Karpas-422 (cell line): ENCODE measurements around the gene GUCA2A. TPM values are rescaled to one million over a fixed set of nuclear protein-coding genes. Genes with fewer than 3 reads are reported as not detected.

Experiments used
- DNase-seq: peaks from one replicate; pipeline ENCODE4 v3.0.0-alpha.2; 2015
- H2AFZ ChIP-seq: fragments of 200-600 bp; sonication (generic); 2 replicates; pipeline ENCODE4 v1.6.1; 2014; ENCODE audit warnings: antibody characterized with exemption, low read length, mixed read lengths
- H3K27ac ChIP-seq: fragments of 200-600 bp; sonication (generic); 2 replicates; pipeline ENCODE4 v1.5.1; 2014; ENCODE audit warnings: mild to moderate bottlenecking, low read length, moderate library complexity
- H3K27me3 ChIP-seq: fragments of 200-600 bp; sonication (generic); 2 replicates; pipeline ENCODE4 v1.6.1; 2014; ENCODE audit warnings: low read length, mixed read lengths
- H3K36me3 ChIP-seq: fragments of 200-600 bp; sonication (generic); 2 replicates; pipeline ENCODE4 v1.6.1; 2014; ENCODE audit warnings: low read length, mixed read lengths; ENCODE audit not compliant: insufficient read depth
- H3K4me1 ChIP-seq: fragments of 200-600 bp; sonication (generic); 2 replicates; pipeline ENCODE4 v1.6.1; 2014; ENCODE audit warnings: mild to moderate bottlenecking, low read length, mixed read lengths
- H3K4me2 ChIP-seq: fragments of 200-600 bp; sonication (generic); 2 replicates; pipeline ENCODE4 v1.6.1; 2014; ENCODE audit warnings: low read length, low read depth, mild to moderate bottlenecking; ENCODE audit not compliant: poor library complexity, severe bottlenecking
- H3K4me3 ChIP-seq: fragments of 200-600 bp; sonication (generic); 2 replicates; pipeline ENCODE4 v1.5.1; 2014; ENCODE audit warnings: mild to moderate bottlenecking, antibody characterized with exemption, low read length, mixed read lengths
- H3K79me2 ChIP-seq: fragments of 200-600 bp; sonication (generic); 2 replicates; pipeline ENCODE4 v1.6.1; 2014; ENCODE audit warnings: mild to moderate bottlenecking, low read length, mixed read lengths
- H3K9ac ChIP-seq: fragments of 200-600 bp; sonication (generic); 2 replicates; pipeline ENCODE4 v1.6.0; 2014; ENCODE audit warnings: low read length
- H3K9me2 ChIP-seq: fragments of 200-600 bp; sonication (generic), shearing (Covaris generic); replicated peaks from 2 replicates; pipeline ENCODE4 v1.6.0; 2014; ENCODE audit warnings: mild to moderate bottlenecking, low read length, moderate library complexity; ENCODE audit not compliant: insufficient read depth
- H3K9me3 ChIP-seq: fragments of 300-700, 200-600 bp; sonication (generic); 2 replicates; pipeline ENCODE4 v1.6.1; 2014; ENCODE audit warnings: low read length, mixed read lengths
- H4K20me1 ChIP-seq: fragments of 200-600 bp; sonication (generic); 2 replicates; pipeline ENCODE4 v1.6.1; 2014; ENCODE audit warnings: mild to moderate bottlenecking, antibody characterized with exemption, low read length, low read depth; ENCODE audit not compliant: insufficient read depth
- total RNA-seq: library from RNA; depleted of rRNA; stranded (reverse); fragments of >200 nt; shearing (Covaris generic); gene quantifications from 2 replicates; pipeline ENCODE4 v1.2.3, GENCODE V29; 2014; ENCODE audit warnings: low replicate concordance

The GUCA2A gene
- total RNA-seq, 1 experiment from 2014 or later, result not detected

DNA sequence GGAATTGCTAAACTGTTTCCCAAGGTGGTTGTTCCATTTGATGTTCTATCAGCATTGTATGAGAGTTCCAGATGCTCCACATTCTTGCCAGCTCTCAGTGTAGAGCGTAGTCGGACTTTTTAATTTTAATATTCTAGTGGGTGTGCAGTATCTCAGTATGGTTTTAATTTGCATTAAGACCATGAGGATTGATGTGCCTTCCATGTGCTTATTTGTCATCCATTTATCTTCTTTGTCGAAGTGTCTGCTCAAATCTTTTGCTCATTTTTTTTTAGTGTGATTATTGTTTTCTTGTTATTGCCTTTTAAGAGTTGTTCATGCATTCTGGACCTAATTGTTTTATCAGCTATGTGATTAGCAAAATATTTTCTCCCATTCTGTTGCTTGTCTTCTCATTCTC lies 25.1 kb downstream of the GUCA2A start:
- peaks cover 3% of the 10 kb centered on the region; the same call in 1 of the 2 replicates for H3K4me1 ChIP-seq
- no peak overlapping the region for H3K9ac ChIP-seq
- no peaks in the 10 kb centered on the region for H3K36me3 ChIP-seq
- H4K20me1 ChIP-seq, result no peaks in the 10 kb centered on the region
- H2AFZ ChIP-seq, result no peak overlapping the region
- no peak for DNase-seq
- no peak overlapping the region for H3K4me2 ChIP-seq
- no peaks in the 10 kb centered on the region for H3K27me3 ChIP-seq
- H3K4me3 ChIP-seq, result no peak overlapping the region
- H3K9me2 ChIP-seq, result no peaks in the 10 kb centered on the region
- H3K79me2 ChIP-seq, result no peaks in the 10 kb centered on the region
- H3K9me3 ChIP-seq, result no peaks in the 10 kb centered on the region
- no peak overlapping the region for H3K27ac ChIP-seq

DNA sequence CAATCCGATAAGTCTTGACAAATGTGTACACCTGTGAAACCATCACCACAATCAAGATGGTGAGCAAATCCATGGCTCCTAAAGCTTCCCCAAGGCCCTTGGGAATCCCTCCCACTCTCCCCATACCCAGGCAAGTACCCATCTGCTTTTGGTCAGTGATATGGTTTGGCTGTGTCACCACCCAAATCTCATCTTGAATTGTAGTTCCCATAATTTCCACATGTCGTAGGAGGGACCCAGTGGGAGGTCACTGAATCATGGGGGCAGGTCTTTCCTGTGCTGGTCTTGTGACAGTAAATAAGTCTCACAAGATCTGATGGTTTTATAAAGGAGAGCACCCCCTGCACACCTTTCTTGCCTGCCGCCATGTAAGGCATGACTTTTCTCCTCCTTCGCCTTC lies 26.0 kb downstream of the GUCA2A start:
- Histone ChIP-seq H3K79me2 (no peaks in the 10 kb centered on the region), H3K27me3 (no peaks in the 10 kb centered on the region), H3K4me1 (peaks cover 3% of the 10 kb centered on the region; the same call in 1 of the 2 replicates), H3K27ac (no peak overlapping the region), H3K4me2 (no peak overlapping the region), H2AFZ (no peak overlapping the region), H3K4me3 (no peak overlapping the region), H3K36me3 (no peaks in the 10 kb centered on the region), H3K9ac (no peak overlapping the region), H4K20me1 (no peaks in the 10 kb centered on the region), H3K9me3 (no peaks in the 10 kb centered on the region), H3K9me2 (no peaks in the 10 kb centered on the region)
- no peak for DNase-seq

DNA sequence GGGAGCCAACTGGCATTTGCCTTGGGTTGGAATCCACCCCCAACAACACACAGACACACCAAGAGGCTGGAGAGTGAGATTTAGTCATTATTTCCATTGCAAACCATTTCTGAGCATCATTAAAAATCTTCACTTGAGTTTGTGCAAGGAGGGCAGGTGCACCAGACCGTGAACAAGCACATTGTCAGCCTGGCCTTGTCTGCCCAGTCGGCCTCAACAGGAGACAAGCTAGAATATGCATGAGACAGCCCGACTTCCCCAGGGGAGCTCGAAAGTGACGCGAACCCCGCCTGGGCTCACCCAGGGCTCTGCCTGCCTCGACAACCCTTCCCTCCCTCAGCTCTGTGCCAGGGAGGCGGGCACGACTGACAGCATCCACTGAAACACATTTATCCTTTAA lies 26.8 kb downstream of the GUCA2A start:
- Histone ChIP-seq H3K9me2 (no peaks in the 10 kb centered on the region), H4K20me1 (no peaks in the 10 kb centered on the region), H3K79me2 (no peaks in the 10 kb centered on the region), H3K27me3 (no peaks in the 10 kb centered on the region), H3K36me3 (no peaks in the 10 kb centered on the region), H3K9me3 (no peaks in the 10 kb centered on the region), H3K9ac (no peak overlapping the region), H2AFZ (no peak overlapping the region), H3K4me1 (peaks cover 3% of the 10 kb centered on the region; the same call in 1 of the 2 replicates), H3K27ac (no peak overlapping the region), H3K4me3 (no peak overlapping the region), H3K4me2 (no peak overlapping the region)
- no peak for DNase-seq

DNA sequence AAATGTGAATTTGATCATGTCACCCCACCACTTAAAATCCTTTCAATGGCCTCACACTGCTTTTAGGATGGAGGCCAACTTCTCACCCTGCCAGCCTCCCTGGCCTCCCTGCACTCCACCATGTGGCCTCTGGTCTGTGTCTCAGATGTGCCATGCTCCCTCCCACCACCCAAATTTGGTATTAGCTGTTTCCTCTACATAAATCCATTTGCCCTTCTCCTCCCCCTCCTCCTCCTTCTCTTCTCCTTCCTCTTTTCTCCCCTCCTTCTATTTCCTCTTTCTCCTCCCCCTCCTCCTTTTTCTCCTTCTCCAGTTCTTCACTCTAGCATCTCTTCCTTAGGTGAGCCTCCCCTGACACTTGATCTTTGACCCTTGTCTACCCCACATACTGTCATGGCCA lies 28.1 kb downstream of the GUCA2A start:
- no peaks in the 10 kb centered on the region for H3K9me3 ChIP-seq
- H3K4me1 ChIP-seq, result peaks cover 3% of the 10 kb centered on the region; the same call in 1 of the 2 replicates
- no peak overlapping the region for H3K4me2 ChIP-seq
- no peaks in the 10 kb centered on the region for H3K9me2 ChIP-seq
- no peaks in the 10 kb centered on the region for H4K20me1 ChIP-seq
- no peak overlapping the region for H3K4me3 ChIP-seq
- H2AFZ ChIP-seq, result no peak overlapping the region
- H3K79me2 ChIP-seq, result no peaks in the 10 kb centered on the region
- DNase-seq, result no peak
- no peaks in the 10 kb centered on the region for H3K36me3 ChIP-seq
- no peaks in the 10 kb centered on the region for H3K27me3 ChIP-seq
- no peak overlapping the region for H3K27ac ChIP-seq
- no peak overlapping the region for H3K9ac ChIP-seq

DNA sequence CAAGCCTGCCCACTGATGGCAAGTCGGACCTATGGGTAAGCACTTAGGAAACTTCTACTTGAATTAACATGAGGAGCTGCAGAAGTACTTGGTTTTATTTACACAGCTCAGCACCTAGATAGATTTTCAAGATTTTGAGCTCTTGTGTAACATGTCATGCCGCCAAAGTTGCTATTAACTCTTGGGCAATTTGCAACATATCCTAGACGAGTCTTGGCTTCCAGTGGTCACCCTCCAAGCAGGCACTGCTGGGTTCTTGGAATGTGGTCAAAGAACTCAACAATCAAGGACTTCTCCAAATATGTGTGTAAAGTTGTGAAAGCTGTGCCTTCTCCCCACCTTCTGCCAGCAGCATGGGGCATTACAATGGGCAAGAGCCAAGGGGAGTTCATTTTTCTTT lies 29.1 kb downstream of the GUCA2A start:
- Histone ChIP-seq H3K4me3 (no peak overlapping the region), H3K9me2 (no peaks in the 10 kb centered on the region), H4K20me1 (no peaks in the 10 kb centered on the region), H3K27me3 (no peaks in the 10 kb centered on the region), H3K36me3 (no peaks in the 10 kb centered on the region), H3K9me3 (no peaks in the 10 kb centered on the region), H2AFZ (no peak overlapping the region), H3K4me1 (peaks cover 3% of the 10 kb centered on the region; the same call in 1 of the 2 replicates), H3K4me2 (no peak overlapping the region), H3K27ac (no peak overlapping the region), H3K9ac (no peak overlapping the region), H3K79me2 (no peaks in the 10 kb centered on the region)
- no peak for DNase-seq

DNA sequence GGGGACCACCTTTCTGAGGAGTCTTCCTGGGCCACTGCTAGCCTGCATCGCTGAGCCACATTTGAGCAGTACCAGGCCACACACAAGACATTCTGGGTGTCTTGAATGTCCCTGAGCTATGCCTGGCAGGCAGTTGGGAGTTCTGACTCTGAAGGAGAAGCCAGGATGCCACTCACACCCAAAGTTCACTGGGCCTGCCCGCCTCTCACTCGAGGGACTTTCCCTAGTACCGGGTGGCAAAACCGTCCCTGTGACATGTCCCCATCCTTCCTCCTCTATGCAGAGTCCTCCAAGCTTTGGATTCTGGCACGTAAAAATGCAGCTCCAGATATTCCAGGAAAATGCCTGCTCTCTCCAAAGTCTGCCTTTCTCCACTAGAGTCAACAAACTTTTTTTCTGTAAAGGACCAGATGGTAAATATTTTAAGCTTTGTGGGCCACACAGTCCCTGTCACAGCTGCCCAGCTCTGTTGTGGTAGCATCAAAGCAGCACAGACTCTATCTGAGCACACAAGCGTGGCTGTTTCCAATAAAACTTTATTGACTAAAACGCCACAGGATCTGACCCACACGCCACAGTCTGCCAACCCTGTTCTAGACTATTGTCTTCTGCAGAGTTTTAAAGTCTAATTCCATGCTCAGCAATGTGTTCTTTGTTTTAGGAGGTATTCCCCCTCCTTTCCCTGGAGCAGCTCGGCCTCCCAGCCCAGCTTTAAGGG lies 30.6 kb downstream of the GUCA2A start:
- no peak overlapping the region for H3K4me3 ChIP-seq

DNA sequence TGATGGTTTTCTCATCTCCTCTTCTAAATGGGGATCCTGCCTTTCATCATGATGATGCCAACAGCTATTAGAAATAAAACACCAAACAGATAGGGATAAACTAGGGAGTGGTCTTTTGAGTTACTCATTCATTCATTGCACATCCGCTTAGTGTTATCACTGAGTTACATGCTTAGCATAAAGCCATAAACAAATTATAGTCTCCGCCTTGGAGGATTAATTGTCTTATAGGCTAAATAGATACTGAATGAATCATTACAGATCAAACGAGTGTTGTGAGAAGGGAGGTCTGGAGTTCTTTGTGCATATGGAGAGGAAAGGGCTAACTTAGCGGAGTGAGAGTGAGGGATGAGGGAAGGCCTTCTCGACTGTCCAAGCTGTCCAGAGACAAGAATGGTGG lies 31.2 kb downstream of the GUCA2A start:
- Histone ChIP-seq H3K4me2 (no peak overlapping the region), H3K27me3 (no peaks in the 10 kb centered on the region), H3K36me3 (no peaks in the 10 kb centered on the region), H3K9me2 (no peaks in the 10 kb centered on the region), H3K27ac (no peak overlapping the region), H3K9ac (no peak overlapping the region), H3K79me2 (no peaks in the 10 kb centered on the region), H3K9me3 (no peaks in the 10 kb centered on the region), H3K4me3 (no peak overlapping the region), H4K20me1 (no peaks in the 10 kb centered on the region), H3K4me1 (peaks cover 3% of the 10 kb centered on the region; the same call in 1 of the 2 replicates), H2AFZ (no peak overlapping the region)
- DNase-seq, result no peak

More for the DNA sequence above, 30.6 kb downstream of the GUCA2A start:
- H3K27ac ChIP-seq, result no peak overlapping the region
- H3K9ac ChIP-seq, result no peak overlapping the region
- H3K9me2 ChIP-seq, result no peaks in the 10 kb centered on the region
- no peak for DNase-seq
- H3K4me1 ChIP-seq, result peaks cover 3% of the 10 kb centered on the region; the same call in 1 of the 2 replicates
- H3K4me2 ChIP-seq, result no peak overlapping the region
- H3K36me3 ChIP-seq, result no peaks in the 10 kb centered on the region
- no peaks in the 10 kb centered on the region for H3K27me3 ChIP-seq
- H4K20me1 ChIP-seq, result no peaks in the 10 kb centered on the region
- H3K9me3 ChIP-seq, result no peaks in the 10 kb centered on the region
- no peak overlapping the region for H2AFZ ChIP-seq
- no peaks in the 10 kb centered on the region for H3K79me2 ChIP-seq

DNA sequence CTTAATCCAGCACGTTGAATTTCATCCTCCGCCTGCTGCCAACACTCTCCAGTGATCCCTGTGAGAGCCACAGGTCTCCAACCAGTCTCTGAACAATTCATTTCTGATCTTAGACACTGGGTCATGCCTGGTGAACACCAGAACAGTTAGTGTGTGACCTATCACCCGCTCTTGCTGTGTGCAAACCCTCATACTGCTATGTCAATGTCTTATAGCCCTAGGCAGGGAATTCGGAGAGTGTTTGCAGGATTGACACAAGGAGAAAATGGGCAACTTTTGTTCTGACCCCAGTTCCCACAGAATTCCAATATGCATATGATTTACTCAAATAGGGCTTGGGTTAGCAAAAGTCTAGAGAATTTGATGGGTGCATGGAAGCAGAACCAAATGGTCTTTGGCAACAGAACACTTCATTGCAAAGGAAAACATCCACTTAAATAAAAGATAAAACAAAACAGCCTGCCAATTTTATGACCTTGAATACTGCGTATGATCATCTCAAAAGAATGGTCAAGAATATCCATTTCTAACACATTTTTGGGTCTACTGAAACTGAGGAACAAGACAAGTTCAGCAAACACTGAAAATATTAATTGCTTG lies 34.4 kb downstream of the GUCA2A start:
- Histone ChIP-seq H3K27ac (no peak overlapping the region), H3K4me3 (no peak overlapping the region), H3K27me3 (no peaks in the 10 kb centered on the region; the same call in 1 of the 2 replicates), H4K20me1 (no peaks in the 10 kb centered on the region), H3K9me2 (no peaks in the 10 kb centered on the region), H3K79me2 (no peaks in the 10 kb centered on the region), H3K9ac (no peak overlapping the region), H3K36me3 (no peaks in the 10 kb centered on the region), H3K9me3 (no peaks in the 10 kb centered on the region), H2AFZ (no peak overlapping the region), H3K4me2 (no peak overlapping the region), H3K4me1 (no peaks in the 10 kb centered on the region)
- DNase-seq, result no peak
